Measurements from ENCODE around the gene PDXK.
"Not testable (repeated sequence)": the region's sequence is repeated elsewhere in the genome, so short reads cannot be mapped to it uniquely, and the experiment has no call there.

The PDXK gene

DNA sequence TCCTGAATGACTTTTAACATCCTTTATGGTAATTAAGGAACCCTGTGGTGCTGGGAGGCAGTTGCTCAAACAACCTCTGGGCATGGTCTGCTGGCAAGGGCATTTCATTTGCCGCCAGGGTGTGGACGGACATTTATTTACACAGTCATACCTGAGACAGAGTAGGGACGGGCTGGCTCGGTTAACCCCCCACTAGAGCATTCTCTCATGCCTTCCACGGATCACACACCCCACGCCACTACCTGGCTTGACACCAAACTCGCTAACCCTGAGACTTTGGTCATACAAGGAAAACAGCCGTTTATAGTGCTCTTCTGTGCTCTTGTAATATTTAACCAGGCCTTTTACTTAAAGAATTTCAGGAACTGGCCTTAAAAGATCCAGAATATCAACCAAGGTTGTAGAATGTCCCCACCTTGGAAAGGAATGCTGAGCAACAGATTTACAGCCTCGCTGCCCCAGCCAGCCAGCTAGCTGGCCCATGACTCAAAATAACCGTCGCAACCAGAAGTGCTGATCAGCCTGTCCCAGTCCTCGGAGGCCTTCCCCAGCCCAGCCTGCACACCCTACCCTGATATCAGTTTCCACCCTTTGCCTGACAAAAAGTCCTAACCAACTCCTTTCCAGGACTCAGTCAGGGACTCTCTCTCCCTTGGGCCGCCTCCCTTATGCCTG is 6.5 kb upstream of the PDXK start:
- Histone ChIP-seq H2BK15ac (ENCODE audit: low read depth, poor library complexity, severe bottlenecking) (peak overlapping the region; percentile 81), H2AK5ac (ENCODE audit: low read length, severe bottlenecking) (peak overlapping the region; percentile 97), H3K23ac (ENCODE audit: low read length in 2 of 2) (no peak overlapping the region), H3K36me3 (ENCODE audit: control insufficient read depth in 1 of 2, insufficient read depth in 2 of 2, low read depth in 1 of 2, low read length in 2 of 2) (no peaks in the 10 kb centered on the region), H3K79me1 (replicated peaks; ENCODE audit: low read length, poor library complexity, severe bottlenecking) (no peaks in the 10 kb centered on the region), H3K27ac (ENCODE audit: low read length, poor library complexity, severe bottlenecking) (peak overlapping the region; percentile 98), H2AFZ (ENCODE audit: low read depth, low read length) (peak overlapping the region; percentile 19), H4K8ac (ENCODE audit: low read length) (no peak overlapping the region), H2BK5ac (ENCODE audit: low read depth, low read length, poor library complexity, severe bottlenecking) (peak overlapping the region; percentile 80), H3K14ac (ENCODE audit: low read length in 2 of 2) (no peak overlapping the region), H3K9ac (ENCODE audit: low read length) (peak overlapping the region; percentile 29), H4K91ac (ENCODE audit: low read length) (no peak overlapping the region), H2BK120ac (ENCODE audit: low read depth, low read length) (no peak overlapping the region), H3K4ac (ENCODE audit: low read depth in 1 of 2, low read length in 2 of 2) (no peak overlapping the region), H3K27me3 (ENCODE audit: control insufficient read depth in 1 of 2, insufficient read depth in 1 of 2, low read length in 2 of 2) (no peaks in the 10 kb centered on the region), H3K4me3 (ENCODE audit: insufficient read depth in 1 of 2, low read depth in 1 of 2, low read length in 2 of 2) (no peak overlapping the region), H3K4me2 (ENCODE audit: low read length, poor library complexity, severe bottlenecking) (peak overlapping the region; percentile 34), H3K4me1 (ENCODE audit: control insufficient read depth, insufficient read depth, low read depth, low read length) (peaks cover 17% of the 10 kb centered on the region), H3K9me3 (ENCODE audit: control insufficient read depth, low read length) (no peaks in the 10 kb centered on the region), H3K18ac (ENCODE audit: low read depth in 1 of 2, low read length in 2 of 2) (no peak overlapping the region), H2BK12ac (ENCODE audit: low read length in 2 of 2) (no peak overlapping the region)
- WGBS, result 59% methylated on average over 13 of the region's 13 CpGs
- DNase-seq, result peak; percentile 32

DNA sequence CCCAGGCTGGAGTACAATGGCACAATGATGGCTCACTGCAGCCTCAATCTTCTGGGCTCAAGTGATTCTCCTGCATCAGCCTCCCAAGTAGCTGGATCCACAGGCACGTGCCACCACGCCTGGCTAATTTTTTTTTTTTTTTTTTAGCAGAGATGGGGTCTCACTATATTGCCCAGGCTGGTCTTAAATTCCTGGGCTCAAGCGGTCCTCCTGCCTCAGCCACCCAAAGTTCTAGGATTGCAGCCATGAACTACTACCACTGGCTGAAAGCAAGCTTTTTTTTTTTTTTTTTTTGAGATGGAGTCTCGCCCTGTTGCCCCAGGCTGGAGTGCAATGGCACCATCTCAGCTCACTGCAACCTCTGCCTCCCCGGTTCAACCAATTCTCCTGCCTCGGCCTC is 5.8 kb upstream of the PDXK start:
- peak overlapping the region; percentile 98 for H3K27ac ChIP-seq (ENCODE audit: low read length, poor library complexity, severe bottlenecking)
- not testable (repeated sequence) for H3K79me1 ChIP-seq (replicated peaks; ENCODE audit: low read length, poor library complexity, severe bottlenecking); H3K18ac ChIP-seq (ENCODE audit: low read depth in 1 of 2, low read length in 2 of 2); H3K27me3 ChIP-seq (ENCODE audit: control insufficient read depth in 1 of 2, insufficient read depth in 1 of 2, low read length in 2 of 2); H3K36me3 ChIP-seq (ENCODE audit: control insufficient read depth in 1 of 2, insufficient read depth in 2 of 2, low read depth in 1 of 2, low read length in 2 of 2); DNase-seq; H3K4me3 ChIP-seq (ENCODE audit: insufficient read depth in 1 of 2, low read depth in 1 of 2, low read length in 2 of 2); H2BK120ac ChIP-seq (ENCODE audit: low read depth, low read length); H3K9me3 ChIP-seq (ENCODE audit: control insufficient read depth, low read length); H3K4ac ChIP-seq (ENCODE audit: low read depth in 1 of 2, low read length in 2 of 2); H3K23ac ChIP-seq (ENCODE audit: low read length in 2 of 2); H3K4me2 ChIP-seq (ENCODE audit: low read length, poor library complexity, severe bottlenecking); H2BK15ac ChIP-seq (ENCODE audit: low read depth, poor library complexity, severe bottlenecking); H2AFZ ChIP-seq (ENCODE audit: low read depth, low read length); H2BK12ac ChIP-seq (ENCODE audit: low read length in 2 of 2); H3K14ac ChIP-seq (ENCODE audit: low read length in 2 of 2); H4K91ac ChIP-seq (ENCODE audit: low read length); H3K9ac ChIP-seq (ENCODE audit: low read length); H4K8ac ChIP-seq (ENCODE audit: low read length)
- H2AK5ac ChIP-seq (ENCODE audit: low read length, severe bottlenecking), result peak overlapping the region; percentile 27
- 85% methylated on average over 4 of the region's 6 CpGs for WGBS
- H2BK5ac ChIP-seq (ENCODE audit: low read depth, low read length, poor library complexity, severe bottlenecking), result peak overlapping the region; percentile 58
- H3K4me1 ChIP-seq (ENCODE audit: control insufficient read depth, insufficient read depth, low read depth, low read length), result peaks cover 18% of the 10 kb centered on the region

DNA sequence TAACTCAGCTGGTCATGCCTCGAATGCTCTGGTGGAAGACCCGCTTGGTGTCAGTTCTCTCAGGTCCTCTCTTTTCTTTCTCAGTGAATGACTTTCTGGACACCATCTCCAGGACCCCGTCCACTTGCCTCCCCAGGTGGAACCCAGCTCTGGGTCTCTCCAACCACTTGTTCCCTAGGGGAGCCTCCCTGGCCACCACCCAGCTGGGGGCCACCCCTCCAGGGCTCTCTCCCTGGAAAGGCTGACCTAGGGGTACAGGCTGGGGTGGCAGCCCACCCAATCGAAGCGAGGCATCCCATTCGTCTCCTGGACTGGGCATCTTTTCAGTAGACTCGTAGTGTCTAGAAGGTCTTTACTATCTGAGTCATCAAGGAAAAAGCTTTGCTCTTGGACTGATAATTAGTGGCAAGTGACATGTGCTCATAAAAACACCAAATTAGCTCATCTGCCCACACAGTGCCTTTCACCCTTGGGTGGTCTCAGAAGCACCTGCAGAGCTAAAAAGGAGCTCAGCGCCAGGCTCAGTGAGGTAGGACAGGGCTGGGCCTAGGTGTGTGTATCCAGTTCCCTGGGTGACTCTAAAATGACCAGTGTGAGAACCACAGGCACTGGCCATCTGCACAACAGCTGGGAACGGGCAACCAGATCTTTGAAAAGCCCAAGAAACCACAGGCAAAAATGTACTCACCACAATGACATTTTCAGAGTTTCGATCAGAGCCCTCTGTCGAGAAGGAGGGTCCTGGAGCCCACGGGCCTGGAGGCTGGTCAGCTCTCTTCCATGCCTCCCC is 2.4 kb upstream of the PDXK start:
- Histone ChIP-seq H3K14ac (ENCODE audit: low read length in 2 of 2) (no peak overlapping the region), H3K4me2 (ENCODE audit: low read length, poor library complexity, severe bottlenecking) (no peak overlapping the region), H3K27ac (ENCODE audit: low read length, poor library complexity, severe bottlenecking) (no peak overlapping the region), H3K4me3 (ENCODE audit: insufficient read depth in 1 of 2, low read depth in 1 of 2, low read length in 2 of 2) (no peak overlapping the region), H3K27me3 (ENCODE audit: control insufficient read depth in 1 of 2, insufficient read depth in 1 of 2, low read length in 2 of 2) (no peaks in the 10 kb centered on the region), H3K36me3 (ENCODE audit: control insufficient read depth in 1 of 2, insufficient read depth in 2 of 2, low read depth in 1 of 2, low read length in 2 of 2) (peaks cover 0 to 8% of the 10 kb centered on the region in 2 experiments), H3K23ac (ENCODE audit: low read length in 2 of 2) (no peak overlapping the region), H2AK5ac (ENCODE audit: low read length, severe bottlenecking) (no peak overlapping the region), H3K79me1 (replicated peaks; ENCODE audit: low read length, poor library complexity, severe bottlenecking) (peaks cover 3% of the 10 kb centered on the region), H3K9me3 (ENCODE audit: control insufficient read depth, low read length) (no peaks in the 10 kb centered on the region), H3K4me1 (ENCODE audit: control insufficient read depth, insufficient read depth, low read depth, low read length) (peaks cover 40% of the 10 kb centered on the region), H3K18ac (ENCODE audit: low read depth in 1 of 2, low read length in 2 of 2) (no peak overlapping the region), H2BK120ac (ENCODE audit: low read depth, low read length) (no peak overlapping the region), H2BK5ac (ENCODE audit: low read depth, low read length, poor library complexity, severe bottlenecking) (no peak overlapping the region), H4K91ac (ENCODE audit: low read length) (no peak overlapping the region), H3K9ac (ENCODE audit: low read length) (no peak overlapping the region), H2AFZ (ENCODE audit: low read depth, low read length) (no peak overlapping the region), H2BK12ac (ENCODE audit: low read length in 2 of 2) (no peak overlapping the region), H4K8ac (ENCODE audit: low read length) (no peak overlapping the region), H3K4ac (ENCODE audit: low read depth in 1 of 2, low read length in 2 of 2) (no peak overlapping the region), H2BK15ac (ENCODE audit: low read depth, poor library complexity, severe bottlenecking) (no peak overlapping the region)
- peak; percentile 63 for DNase-seq
- WGBS, result 83% methylated on average over 6 of the region's 12 CpGs

DNA sequence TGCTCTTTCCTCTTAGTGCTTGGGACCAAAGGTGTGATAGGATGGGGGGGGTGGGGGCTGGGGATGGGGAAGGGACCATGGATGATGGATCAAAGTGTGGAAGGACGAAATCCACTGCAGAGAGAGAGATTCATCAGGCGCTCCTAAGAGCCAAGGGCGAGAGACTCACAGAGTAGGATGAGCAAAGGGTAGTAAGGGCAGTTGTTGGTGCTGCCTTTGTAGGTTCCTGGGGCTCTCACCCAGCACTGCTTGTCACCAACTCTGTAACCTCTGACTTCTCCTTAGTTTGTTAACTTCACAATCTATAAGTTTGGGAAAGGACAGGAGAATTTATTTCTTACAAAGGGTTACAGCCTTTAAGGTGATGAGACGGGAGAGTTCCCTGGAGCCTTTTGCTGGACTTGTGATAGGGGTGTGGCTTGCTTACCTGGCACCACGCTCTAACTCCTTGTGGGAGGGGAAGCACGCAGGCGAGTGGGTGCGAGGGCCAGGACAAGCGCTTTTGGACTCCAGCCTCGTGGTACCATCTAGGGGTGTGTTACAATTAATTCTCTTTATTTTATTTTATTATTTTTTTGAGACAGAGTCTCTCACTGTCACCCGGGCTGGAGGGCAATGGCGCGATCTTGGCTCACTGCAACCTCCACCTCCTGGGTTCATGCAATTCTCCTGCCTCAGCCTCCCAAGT is 1.6 kb upstream of the PDXK start:
- H2BK120ac ChIP-seq (ENCODE audit: low read depth, low read length), result no peak overlapping the region

More for the DNA sequence above, 1.6 kb upstream of the PDXK start:
- Histone ChIP-seq H3K36me3 (ENCODE audit: control insufficient read depth in 1 of 2, insufficient read depth in 2 of 2, low read depth in 1 of 2, low read length in 2 of 2) (peaks cover 0 to 12% of the 10 kb centered on the region in 2 experiments), H3K18ac (ENCODE audit: low read depth in 1 of 2, low read length in 2 of 2) (no peak overlapping the region), H2BK5ac (ENCODE audit: low read depth, low read length, poor library complexity, severe bottlenecking) (no peak overlapping the region), H2AK5ac (ENCODE audit: low read length, severe bottlenecking) (no peak overlapping the region), H4K91ac (ENCODE audit: low read length) (no peak overlapping the region), H3K27ac (ENCODE audit: low read length, poor library complexity, severe bottlenecking) (no peak overlapping the region), H3K9ac (ENCODE audit: low read length) (no peak overlapping the region), H3K14ac (ENCODE audit: low read length in 2 of 2) (no peak overlapping the region), H4K8ac (ENCODE audit: low read length) (no peak overlapping the region), H3K4me1 (ENCODE audit: control insufficient read depth, insufficient read depth, low read depth, low read length) (peaks cover 39% of the 10 kb centered on the region), H2BK15ac (ENCODE audit: low read depth, poor library complexity, severe bottlenecking) (no peak overlapping the region), H3K27me3 (ENCODE audit: control insufficient read depth in 1 of 2, insufficient read depth in 1 of 2, low read length in 2 of 2) (no peaks in the 10 kb centered on the region), H3K9me3 (ENCODE audit: control insufficient read depth, low read length) (no peaks in the 10 kb centered on the region), H2AFZ (ENCODE audit: low read depth, low read length) (no peak overlapping the region), H2BK12ac (ENCODE audit: low read length in 2 of 2) (no peak overlapping the region), H3K4me3 (ENCODE audit: insufficient read depth in 1 of 2, low read depth in 1 of 2, low read length in 2 of 2) (no peak overlapping the region), H3K23ac (ENCODE audit: low read length in 2 of 2) (no peak overlapping the region), H3K79me1 (replicated peaks; ENCODE audit: low read length, poor library complexity, severe bottlenecking) (peaks cover 6% of the 10 kb centered on the region), H3K4me2 (ENCODE audit: low read length, poor library complexity, severe bottlenecking) (no peak overlapping the region), H3K4ac (ENCODE audit: low read depth in 1 of 2, low read length in 2 of 2) (no peak overlapping the region)
- 83% methylated on average over 11 of the region's 13 CpGs for WGBS
- no peak for DNase-seq
